HG03039 (cell line): ENCODE measurements around the gene FBLN2.

Experiments
- ATAC-seq: cut with Tn5 transposase; IDR thresholded peaks from one replicate; pipeline ENCODE4 v1.9.1; 2021; ENCODE audit warnings: mild to moderate bottlenecking, moderate library complexity; ENCODE audit not compliant: unreplicated experiment

FBLN2 gene

GRCh38 chr3:13617981-13618380 is 69.1 kb downstream of the FBLN2 start:
- no peak for ATAC-seq

GRCh38 chr3:13618836-13619235 is 69.9 kb downstream of the FBLN2 start:
- no peak for ATAC-seq

DNA sequence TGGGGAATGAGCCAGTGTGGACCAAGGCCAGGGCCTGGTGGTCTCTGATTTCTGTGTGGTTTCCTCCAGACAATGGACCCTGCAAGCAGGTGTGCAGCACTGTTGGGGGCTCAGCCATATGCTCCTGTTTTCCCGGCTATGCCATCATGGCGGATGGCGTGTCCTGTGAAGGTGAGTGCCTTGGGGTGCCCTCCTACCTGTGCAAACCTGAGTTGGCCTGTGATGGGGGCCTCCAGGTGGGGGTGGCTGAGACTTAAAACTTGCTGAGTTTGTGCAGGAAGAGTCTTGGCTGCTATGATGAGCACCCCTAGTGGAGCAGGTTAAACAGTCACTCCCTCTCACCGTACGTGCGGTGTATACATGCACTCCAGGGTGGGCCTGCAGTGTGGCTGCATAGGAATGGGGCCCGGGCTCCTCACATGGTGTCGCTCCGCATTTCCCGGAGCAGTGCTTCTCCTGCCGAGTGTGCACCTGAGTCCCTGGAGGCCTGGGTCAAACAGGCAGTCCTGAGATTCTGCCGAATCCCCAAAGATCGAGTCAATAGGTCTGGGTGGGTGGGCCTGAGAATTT is 70.8 kb downstream of the FBLN2 start:
- no peak for ATAC-seq

- ATAC-seq, result no peak
Measured at GRCh38 chr3:13620281-13620680, 71.4 kb downstream of the FBLN2 start.

DNA sequence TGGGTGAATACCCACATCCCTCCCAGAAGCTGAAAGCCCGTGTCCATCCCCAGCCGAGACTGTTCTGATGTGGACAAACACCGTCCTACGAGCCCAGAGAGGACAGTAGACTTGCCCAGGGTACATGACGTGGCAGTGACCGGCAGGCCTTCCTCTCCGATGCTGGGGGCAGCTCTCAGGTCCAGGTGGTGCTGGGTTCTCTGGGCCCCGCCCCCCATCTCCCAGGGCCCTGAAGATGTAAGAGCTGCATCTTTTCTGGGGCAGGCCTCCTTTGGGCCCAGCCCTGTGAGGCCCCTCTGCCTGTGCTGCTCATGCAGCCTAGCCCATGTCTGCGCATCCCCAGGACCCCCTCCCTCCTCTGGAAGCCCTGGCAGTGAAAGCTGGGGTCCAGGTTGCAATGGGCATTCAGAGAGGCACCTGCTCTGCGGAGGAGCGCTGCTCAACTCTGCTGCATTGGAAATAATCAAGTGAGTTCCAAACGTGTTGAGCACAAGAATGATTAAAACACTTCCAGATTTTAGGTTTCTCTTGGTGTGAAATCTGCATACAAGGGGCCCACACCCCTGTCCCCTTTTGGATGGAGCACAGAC is 71.9 kb downstream of the FBLN2 start:
- ATAC-seq, result no peak

DNA sequence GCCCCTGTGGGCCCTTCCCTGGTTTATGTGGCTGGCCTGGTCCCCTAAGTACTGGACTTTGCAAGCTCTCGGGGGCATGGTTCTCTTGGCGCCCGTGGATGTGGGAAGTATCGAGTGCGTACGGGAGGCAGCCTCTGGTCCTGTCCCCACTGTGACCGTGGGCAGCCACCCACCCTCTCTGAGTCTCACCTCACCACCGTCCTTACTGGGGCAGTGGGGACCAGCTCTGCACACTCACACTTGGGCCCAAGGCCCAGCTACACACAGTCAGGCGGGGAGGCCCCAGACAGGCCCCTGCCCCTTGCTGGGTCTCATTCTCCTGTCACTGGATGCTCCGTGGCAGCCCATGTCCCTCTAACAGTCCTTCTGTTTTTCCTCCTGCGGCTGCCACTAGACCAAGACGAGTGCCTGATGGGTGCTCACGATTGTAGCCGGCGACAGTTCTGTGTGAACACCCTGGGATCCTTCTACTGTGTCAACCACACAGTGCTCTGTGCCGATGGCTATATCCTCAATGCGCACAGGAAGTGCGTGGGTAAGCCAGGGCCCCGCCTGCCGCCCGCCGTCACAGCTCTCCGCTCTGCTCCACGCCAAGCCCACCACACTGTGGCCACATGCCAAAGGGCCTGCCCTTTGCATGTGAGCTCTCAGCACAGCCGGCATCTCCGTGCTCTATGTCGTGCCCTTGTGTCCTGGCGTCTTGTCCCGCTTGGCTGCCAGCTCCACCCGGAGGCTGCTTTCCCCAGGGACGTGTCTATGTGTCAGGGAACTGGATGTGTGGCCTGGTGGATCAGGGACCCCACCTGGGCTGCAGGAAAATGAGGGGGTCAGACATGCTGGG is 72.7 kb downstream of the FBLN2 start:
- no peak for ATAC-seq

- no peak for ATAC-seq
Measured at GRCh38 chr3:13622356-13622755, 73.4 kb downstream of the FBLN2 start.

DNA sequence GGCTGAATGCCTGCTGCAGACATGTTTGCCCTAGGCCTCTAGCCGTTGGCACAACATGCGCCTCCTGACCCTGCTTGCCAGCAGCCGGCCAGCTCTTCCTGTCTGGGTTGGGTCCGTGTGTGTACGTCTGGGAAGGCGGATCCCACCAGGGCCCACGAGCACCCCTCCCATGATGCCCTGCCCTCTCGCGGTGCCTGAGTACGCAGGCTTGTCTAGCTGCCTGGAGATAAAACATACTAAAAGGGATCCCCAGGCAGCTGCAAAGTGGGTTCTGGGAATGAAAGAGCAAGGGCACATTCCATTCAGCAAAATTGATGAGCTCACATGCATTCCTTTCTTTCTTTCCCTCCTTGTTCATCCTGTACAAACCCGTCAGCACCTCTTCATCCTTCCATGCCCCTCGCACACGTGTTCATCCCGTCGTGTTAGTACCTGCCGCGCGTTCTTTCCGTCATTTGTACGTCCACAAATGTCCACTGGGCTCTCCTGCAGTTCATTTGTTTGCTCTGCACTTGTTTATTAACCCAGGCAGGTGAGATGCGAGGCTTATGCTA is 74.3 kb downstream of the FBLN2 start:
- ATAC-seq, result no peak

DNA sequence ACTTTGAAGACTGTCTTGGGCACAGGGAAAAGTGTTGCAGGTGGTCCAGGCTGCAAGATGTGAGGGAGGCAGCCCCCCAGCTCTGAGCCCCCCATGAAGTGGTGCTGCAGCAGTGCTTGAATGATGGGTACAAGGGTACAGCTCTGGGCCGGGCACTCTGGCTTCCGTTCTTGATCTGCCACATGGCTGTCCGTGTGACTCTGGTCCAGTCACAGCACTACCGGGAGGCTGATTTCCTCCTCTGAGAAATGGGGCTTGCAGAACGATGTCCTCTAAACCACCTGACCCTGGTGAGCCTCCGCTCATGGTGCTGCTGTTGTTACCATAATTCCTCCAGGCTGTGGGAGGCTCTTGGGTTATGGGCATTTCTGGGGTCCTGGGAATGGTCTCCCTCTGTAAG is 75.1 kb downstream of the FBLN2 start:
- ATAC-seq, result no peak

GRCh38 chr3:13624671-13625125 is 75.8 kb downstream of the FBLN2 start:
- no peak for ATAC-seq

DNA sequence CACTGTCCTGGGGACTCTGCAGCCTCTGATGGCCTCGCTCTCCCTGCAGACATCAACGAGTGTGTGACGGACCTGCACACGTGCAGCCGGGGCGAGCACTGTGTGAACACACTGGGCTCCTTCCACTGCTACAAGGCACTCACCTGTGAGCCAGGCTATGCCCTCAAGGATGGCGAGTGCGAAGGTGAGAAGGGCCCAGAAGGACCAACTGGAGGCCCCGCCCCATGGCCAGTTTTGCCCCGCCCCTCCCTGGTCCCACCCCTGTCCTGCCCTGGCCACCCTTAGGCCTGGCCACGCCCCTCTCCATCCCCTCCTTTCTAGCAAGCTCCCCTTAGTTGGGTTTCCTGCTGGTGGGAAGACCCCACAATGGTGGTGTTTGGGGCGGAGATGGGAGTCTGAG is 77.5 kb downstream of the FBLN2 start:
- no peak for ATAC-seq

DNA sequence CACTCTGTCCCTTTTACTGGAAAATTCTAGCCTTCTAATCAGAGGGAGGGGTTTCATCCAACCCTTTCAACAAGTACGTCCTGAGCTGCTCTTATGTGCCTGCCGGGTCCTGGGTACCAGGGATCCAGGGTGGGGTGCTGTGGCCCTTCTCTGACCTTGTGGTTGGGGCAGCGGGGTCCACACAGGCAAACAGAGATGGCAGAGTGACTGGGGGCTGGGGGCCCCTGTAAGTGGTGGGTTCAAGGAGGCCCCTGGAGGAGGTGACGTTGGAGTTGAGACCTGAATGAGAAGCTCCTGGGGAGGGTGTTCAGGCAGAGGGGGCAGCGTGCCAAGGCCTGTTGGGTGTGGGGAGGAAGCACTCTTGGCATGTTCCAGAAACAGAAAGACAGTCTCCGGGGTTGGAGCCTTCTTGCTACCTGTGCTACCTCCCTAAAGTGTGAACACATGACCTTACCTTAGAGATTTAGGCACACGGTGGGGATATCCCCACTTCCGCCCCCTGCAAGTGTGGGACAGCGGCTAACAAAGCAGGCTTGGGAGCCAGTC is 78.1 kb downstream of the FBLN2 start:
- ATAC-seq, result no peak

GRCh38 chr3:13627681-13628080 is 78.8 kb downstream of the FBLN2 start:
- no peak for ATAC-seq

GRCh38 chr3:13628432-13628831 is 79.5 kb downstream of the FBLN2 start:
- ATAC-seq, result no peak

- ATAC-seq, result no peak
Measured at GRCh38 chr3:13628841-13629551, 80.1 kb downstream of the FBLN2 start.

GRCh38 chr3:13629644-13630043 is 80.7 kb downstream of the FBLN2 start:
- no peak for ATAC-seq

DNA sequence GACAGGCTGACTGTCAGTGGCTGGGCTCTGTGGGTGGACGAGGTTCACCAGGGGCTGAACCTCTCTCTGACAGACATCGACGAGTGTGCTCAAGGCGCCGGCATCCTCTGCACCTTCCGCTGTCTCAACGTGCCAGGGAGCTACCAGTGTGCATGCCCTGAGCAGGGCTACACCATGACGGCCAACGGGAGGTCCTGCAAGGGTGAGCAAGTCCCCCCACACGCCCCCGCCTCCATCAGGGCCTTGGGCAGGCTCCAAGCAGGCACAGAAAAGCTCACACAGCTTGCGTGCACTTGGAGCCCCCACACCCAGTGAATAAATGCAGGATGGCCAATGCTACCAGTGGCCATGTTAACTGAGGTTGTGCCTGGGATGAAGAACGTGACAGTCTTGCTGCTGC is 82.3 kb downstream of the FBLN2 start:
- no peak for ATAC-seq

- ATAC-seq, result no peak
Measured at GRCh38 chr3:13633176-13633575, 84.3 kb downstream of the FBLN2 start.

GRCh38 chr3:13634151-13634550 is 85.2 kb downstream of the FBLN2 start:
- ATAC-seq, result no peak

GRCh38 chr3:13634615-13635014 is 85.7 kb downstream of the FBLN2 start:
- ATAC-seq, result no peak

GRCh38 chr3:13636186-13636585 is 87.3 kb downstream of the FBLN2 start:
- ATAC-seq, result no peak
